Mucosa of descending colon (tissue), 3 donors: ENCODE results near the gene FAM53B. TPM values are rescaled to one million over a fixed set of nuclear protein-coding genes. Genes with fewer than 3 reads are reported as not detected.
A peak's percentile ranks its signal among the peaks of the same experiment; 100 is the strongest.
"Not testable (repeated sequence)": the region's sequence is repeated elsewhere in the genome, so short reads cannot be mapped to it uniquely, and the experiment has no call there.

ENCODE experiments used
- ATAC-seq: fragments of 200-7000 bp; cut with Tn5 transposase; one replicate; pipeline ENCODE4 v1.9.1; 2020; ENCODE audit warnings: mild to moderate bottlenecking, moderate library complexity
- DNase-seq, 3 donors: peaks; one replicate each; pipeline ENCODE4 v3.0.0-alpha.2; 2020
- H3K36me3 ChIP-seq: fragments of 200-600 bp; one replicate; pipeline ENCODE4 v1.8.0; 2021; ENCODE audit warnings: low read depth, mild to moderate bottlenecking
- H3K4me1 ChIP-seq: fragments of 200-600 bp; one replicate; pipeline ENCODE4 v1.8.0; 2021; ENCODE audit warnings: low read depth, mild to moderate bottlenecking
- H3K4me3 ChIP-seq: fragments of 200-600 bp; one replicate; pipeline ENCODE4 v1.8.0; 2021; ENCODE audit warnings: mild to moderate bottlenecking
- H3K9me3 ChIP-seq: fragments of 200-600 bp; one replicate; pipeline ENCODE4 v1.8.0; 2021; ENCODE audit warnings: mild to moderate bottlenecking
- intact Hi-C, 2 donors: fragments of 100-400 bp; cut with DNase I in 1 of 2; cut with micrococcal nuclease in 1 of 2; formaldehyde crosslinking; loops; one replicate each; pipeline versions ENCODE4 v1.11.0 to v1.11.1; 2022; cut with DNase I, micrococcal nuclease
- total RNA-seq, 3 donors: library from RNA; stranded (reverse); fragmentation: NEBNext Ultra II Directional in 2 of 3; extraction: Animal tissue kit (Norgen Biotek cat#: 25700) in 2 of 3; gene quantifications; one replicate each; pipeline versions ENCODE4 v1.2.1 to v1.2.4, GENCODE V29; 2021 to 2023
- TF ChIP-seq, protein P1 (sequence below): fragments of 200-600 bp; IDR thresholded peaks from one replicate; pipeline ENCODE4 v1.8.0; 2022; ENCODE audit warnings: antibody characterized with exemption, mild to moderate bottlenecking
- donor health status: DM: no; HTN: no; CAD: no; lungs with moderate emphysema.
- donor health status: DM: no; HTN: no; CAD: no.
- donor health status: DM: no; HTN: yes; CAD: no.

FAM53B gene
- total RNA-seq, 3 donors from 2014 or later = 37.2 to 48.0 (median 44.2) TPM

DNA sequence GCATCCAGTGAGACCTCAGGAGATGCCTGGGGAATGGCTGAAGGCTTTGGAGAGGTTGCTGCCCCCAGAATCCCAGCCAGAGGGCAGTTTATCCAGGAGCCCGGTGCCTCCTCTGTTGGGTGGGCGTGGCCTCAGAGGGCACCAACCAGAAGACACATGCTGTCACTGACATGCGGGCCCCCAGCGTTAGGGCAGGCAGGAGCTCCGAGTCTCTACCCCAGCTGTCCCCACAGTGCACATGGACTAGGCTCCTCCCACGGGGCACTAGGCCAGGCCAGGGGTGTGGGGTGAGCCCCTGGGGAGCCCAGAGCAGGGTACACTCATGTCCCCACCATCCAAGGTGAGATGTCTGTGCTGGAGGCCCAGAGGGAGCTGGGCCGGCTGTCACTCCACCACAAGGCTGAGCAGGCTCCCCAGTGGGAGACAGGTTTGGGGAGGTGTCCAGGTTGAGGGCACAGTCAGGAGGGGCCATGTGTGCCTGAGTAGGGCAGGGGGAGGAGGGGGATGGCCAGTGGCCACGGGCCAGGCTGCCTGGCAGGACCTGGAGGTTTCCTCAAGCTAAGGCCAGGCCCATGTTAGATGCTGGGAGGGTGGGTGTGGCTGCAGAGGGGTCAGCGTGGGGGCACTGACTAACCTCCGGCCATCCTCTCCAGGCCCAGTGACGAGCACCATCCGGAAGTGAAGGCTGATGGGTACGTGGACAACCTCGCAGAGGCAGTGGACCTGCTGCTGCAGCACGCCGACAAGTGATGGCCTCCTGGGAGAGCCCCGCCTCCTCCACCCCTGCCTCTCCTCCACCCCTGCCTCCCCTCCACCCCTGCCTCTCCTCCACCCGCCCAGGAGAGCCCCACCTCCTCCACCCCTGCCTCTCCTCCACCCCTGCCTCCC, 131.3 kb downstream of the FAM53B start:
- TF ChIP-seq, protein P1, sequence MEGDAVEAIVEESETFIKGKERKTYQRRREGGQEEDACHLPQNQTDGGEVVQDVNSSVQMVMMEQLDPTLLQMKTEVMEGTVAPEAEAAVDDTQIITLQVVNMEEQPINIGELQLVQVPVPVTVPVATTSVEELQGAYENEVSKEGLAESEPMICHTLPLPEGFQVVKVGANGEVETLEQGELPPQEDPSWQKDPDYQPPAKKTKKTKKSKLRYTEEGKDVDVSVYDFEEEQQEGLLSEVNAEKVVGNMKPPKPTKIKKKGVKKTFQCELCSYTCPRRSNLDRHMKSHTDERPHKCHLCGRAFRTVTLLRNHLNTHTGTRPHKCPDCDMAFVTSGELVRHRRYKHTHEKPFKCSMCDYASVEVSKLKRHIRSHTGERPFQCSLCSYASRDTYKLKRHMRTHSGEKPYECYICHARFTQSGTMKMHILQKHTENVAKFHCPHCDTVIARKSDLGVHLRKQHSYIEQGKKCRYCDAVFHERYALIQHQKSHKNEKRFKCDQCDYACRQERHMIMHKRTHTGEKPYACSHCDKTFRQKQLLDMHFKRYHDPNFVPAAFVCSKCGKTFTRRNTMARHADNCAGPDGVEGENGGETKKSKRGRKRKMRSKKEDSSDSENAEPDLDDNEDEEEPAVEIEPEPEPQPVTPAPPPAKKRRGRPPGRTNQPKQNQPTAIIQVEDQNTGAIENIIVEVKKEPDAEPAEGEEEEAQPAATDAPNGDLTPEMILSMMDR = no peak
- DNase-seq (peak in 1 of 3 donors; percentile 76), ATAC-seq (peak; percentile 39)
- Histone ChIP-seq H3K4me3 (no peak overlapping the region), H3K36me3 (no peaks in the 10 kb centered on the region), H3K4me1 (no peaks in the 10 kb centered on the region), H3K9me3 (no peaks in the 10 kb centered on the region)
- intact Hi-C loops = no loop called here

DNA sequence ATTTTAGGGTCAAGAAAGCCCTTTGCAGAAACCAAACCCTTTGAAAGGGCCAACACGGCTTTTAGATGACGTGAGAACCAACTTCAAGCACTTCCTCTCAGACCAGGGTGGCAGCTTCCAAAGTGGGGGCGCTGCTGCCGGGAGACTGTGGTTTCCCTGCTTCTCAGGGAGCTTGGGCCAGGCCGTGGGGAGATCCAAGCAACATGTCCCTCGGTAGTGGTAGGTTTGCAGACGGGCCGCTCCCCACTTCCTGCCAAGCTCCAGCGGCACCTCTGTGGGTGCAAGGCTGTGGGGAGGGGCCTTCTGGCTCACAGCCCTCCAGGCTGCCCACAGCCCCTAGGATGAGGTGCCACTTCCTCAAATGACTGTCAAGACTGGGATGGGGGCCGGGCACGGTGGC, 132.4 kb downstream of the FAM53B start:
- DNase-seq = peak in 1 of 3 donors; percentile 78
- ATAC-seq = peak; percentile 44
- Histone ChIP-seq H3K4me3 (no peak overlapping the region), H3K9me3 (no peaks in the 10 kb centered on the region), H3K36me3 (no peaks in the 10 kb centered on the region), H3K4me1 (no peaks in the 10 kb centered on the region)
- TF ChIP-seq, protein P1 = no peak
- intact Hi-C loops = no loop called here

GRCh38 chr10:124610851-124611250, 133.3 kb downstream of the FAM53B start:
- ATAC-seq, H3K4me1 ChIP-seq, H3K9me3 ChIP-seq, intact Hi-C loops, H3K4me3 ChIP-seq, H3K36me3 ChIP-seq, DNase-seq: not testable (repeated sequence)

DNA sequence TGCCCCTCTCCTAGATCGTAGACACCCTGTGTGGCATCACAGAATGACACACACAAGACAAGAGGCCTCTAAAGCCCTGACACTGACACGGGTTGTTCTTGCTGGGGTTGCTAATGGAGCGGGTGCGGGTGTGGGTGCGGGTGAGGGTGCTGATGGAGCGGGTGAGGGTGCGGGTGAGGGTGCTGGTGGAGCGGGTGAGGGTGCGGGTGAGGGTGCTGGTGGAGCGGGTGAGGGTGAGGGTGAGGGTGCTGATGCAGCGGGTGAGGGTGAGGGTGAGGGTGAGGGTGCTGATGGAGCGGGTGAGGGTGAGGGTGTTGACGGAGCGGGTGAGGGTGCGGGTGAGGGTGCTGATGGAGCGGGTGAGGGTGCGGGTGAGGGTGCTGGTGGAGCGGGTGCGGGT, 134.0 kb downstream of the FAM53B start:
- ATAC-seq, H3K9me3 ChIP-seq, H3K4me3 ChIP-seq, intact Hi-C loops, H3K4me1 ChIP-seq, H3K36me3 ChIP-seq: not testable (repeated sequence)
- DNase-seq = peak in 1 of 3 donors; percentile 72

DNA sequence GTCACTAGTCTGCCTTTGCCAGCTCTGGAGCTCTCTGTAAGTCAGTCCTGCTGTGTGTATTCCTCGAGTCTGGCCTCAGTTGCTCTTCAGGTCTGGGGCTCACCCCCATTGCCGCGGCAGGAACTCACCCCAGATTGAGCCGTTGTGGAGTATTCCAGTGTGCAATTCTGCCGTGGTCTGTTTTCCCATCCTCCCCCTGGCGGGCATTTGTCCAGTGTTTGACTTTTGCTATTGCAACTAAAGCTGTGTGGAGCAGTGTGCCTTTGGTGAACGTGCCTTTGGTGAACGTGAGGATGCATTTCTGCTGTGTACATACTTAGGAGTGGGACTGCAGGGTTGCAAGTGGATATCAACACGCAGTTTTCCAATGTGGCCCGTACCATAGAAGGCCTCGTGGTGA, 134.5 kb downstream of the FAM53B start:
- Histone ChIP-seq H3K9me3 (no peaks in the 10 kb centered on the region), H3K4me3 (no peak overlapping the region), H3K4me1 (no peaks in the 10 kb centered on the region), H3K36me3 (no peaks in the 10 kb centered on the region)
- intact Hi-C loops = no loop called here
- ATAC-seq (no peak), DNase-seq (no peak)
- TF ChIP-seq, protein P1 = no peak

DNA sequence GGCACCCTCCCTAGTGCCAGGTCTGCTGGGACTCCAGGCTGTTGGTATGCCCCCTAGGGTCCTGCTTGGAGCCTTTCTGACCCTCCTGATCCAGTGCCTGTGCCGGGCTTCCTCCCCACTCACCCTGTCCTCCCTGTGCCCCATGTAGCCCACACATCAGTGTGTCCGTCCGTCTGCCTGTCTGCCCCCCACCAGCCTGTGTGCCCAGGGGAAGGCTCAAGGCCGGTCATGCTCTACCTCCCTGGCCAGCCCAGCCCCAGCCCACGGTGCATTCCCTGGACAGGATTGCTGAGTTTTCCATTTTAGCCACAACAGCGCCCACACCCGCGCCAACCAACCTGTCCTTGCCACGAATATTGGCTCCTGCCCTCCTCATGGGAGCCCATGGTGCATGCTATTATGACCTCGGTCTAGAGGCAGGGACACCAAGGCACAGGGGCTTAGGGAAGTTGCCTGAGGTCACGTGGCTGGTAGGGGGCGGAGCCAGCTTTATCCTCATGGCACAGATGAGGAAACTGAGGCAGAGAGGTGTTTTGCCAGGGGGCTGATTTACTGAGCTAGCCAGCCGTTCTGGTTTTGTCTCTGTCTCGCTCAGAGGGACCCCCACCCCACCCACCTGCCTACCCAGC, 136.0 kb downstream of the FAM53B start:
- Histone ChIP-seq H3K9me3 (no peaks in the 10 kb centered on the region), H3K36me3 (no peaks in the 10 kb centered on the region), H3K4me3 (no peak overlapping the region), H3K4me1 (no peaks in the 10 kb centered on the region)
- TF ChIP-seq, protein P1 = no peak
- intact Hi-C loops = no loop called here
- DNase-seq (no peak), ATAC-seq (no peak)
